Measurements from ENCODE around the gene CHAC1.
"Not testable (repeated sequence)": the region's sequence is repeated elsewhere in the genome, so short reads cannot be mapped to it uniquely, and the experiment has no call there.

The CHAC1 gene

GRCh38 chr15:40937762-40938535 lies 15.3 kb upstream of the CHAC1 start:
- no peak for DNase-seq (ENCODE audit: low spot score)

- DNase-seq (ENCODE audit: low spot score): no peak
These were observed 14.8 kb upstream of the CHAC1 start for GRCh38 chr15:40938536-40938870.

- no peak for DNase-seq (ENCODE audit: low spot score)
These were observed 12.9 kb upstream of the CHAC1 start for GRCh38 chr15:40940296-40940801.

- DNase-seq (ENCODE audit: low spot score): no peak
These were observed 12.2 kb upstream of the CHAC1 start for GRCh38 chr15:40941068-40941527.

GRCh38 chr15:40941528-40942336 lies 11.5 kb upstream of the CHAC1 start:
- DNase-seq (ENCODE audit: low spot score): peak; percentile 67

GRCh38 chr15:40942337-40942854 lies 10.9 kb upstream of the CHAC1 start:
- no peak for DNase-seq (ENCODE audit: low spot score)

GRCh38 chr15:40942878-40943277 lies 10.4 kb upstream of the CHAC1 start:
- no peak for DNase-seq (ENCODE audit: low spot score)

GRCh38 chr15:40943764-40944365 lies 9.4 kb upstream of the CHAC1 start:
- no peak for DNase-seq (ENCODE audit: low spot score)

- DNase-seq (ENCODE audit: low spot score): no peak
These were observed 8.6 kb upstream of the CHAC1 start for GRCh38 chr15:40944510-40945296.

- no peak for DNase-seq (ENCODE audit: low spot score)
These were observed 4.4 kb upstream of the CHAC1 start for GRCh38 chr15:40948706-40949473.

GRCh38 chr15:40949756-40950207 lies 3.5 kb upstream of the CHAC1 start:
- DNase-seq (ENCODE audit: low spot score): no peak

GRCh38 chr15:40951764-40952163 lies 1.5 kb upstream of the CHAC1 start:
- no peak for DNase-seq (ENCODE audit: low spot score)

- no peak for DNase-seq (ENCODE audit: low spot score)
These were observed 870 bp upstream of the CHAC1 start for GRCh38 chr15:40952301-40952900.

- no peak for DNase-seq (ENCODE audit: low spot score)
These were observed 423 bp downstream of the CHAC1 start for GRCh38 chr15:40953713-40954074.

- DNase-seq (ENCODE audit: low spot score): not testable (repeated sequence)
These were observed 1.0 kb downstream of the CHAC1 start for GRCh38 chr15:40954158-40954848.

- no peak for DNase-seq (ENCODE audit: low spot score)
These were observed 2.1 kb downstream of the CHAC1 start for GRCh38 chr15:40955141-40955903.

- no peak for DNase-seq (ENCODE audit: low spot score)
These were observed 2.8 kb downstream of the CHAC1 start for GRCh38 chr15:40955930-40956540.

GRCh38 chr15:40956541-40956982 lies 3.3 kb downstream of the CHAC1 start:
- DNase-seq (ENCODE audit: low spot score): no peak

All from CD4-positive, alpha-beta T cell treated with Interleukin-6 at 100 ng/mL for 8 hours (primary cell).